SHP77 treated with DMSO at 0.1 percent for 48 hours (cell line): ENCODE results near the gene KCNMA1.

Source experiments
- DNase-seq: peaks from one replicate; lab custom pipeline; 2025; lab: John Stamatoyannopoulos, UW

Gene KCNMA1

GRCh38 chr10:77111611-77112550 is 525.7 kb downstream of the KCNMA1 start:
- no peak for DNase-seq

DNA sequence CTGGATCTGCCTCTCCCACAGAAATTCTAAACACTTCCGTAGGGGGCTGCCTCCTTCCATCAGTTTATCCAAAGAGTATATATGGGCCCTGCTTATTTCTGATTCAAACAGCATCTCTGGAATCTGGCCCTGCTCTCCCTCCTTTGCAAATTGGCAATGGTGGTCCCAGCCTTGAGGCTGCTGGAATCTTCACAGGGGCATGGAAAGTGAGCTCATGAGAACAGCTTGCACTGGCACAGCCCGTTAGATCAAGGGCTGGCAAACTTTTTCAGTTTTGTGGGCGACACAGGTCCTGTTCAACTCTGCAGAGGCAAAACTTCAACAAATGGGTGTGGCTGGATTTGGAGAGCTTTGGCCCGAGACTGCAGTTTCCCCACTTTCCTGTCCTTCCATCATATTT is 526.9 kb downstream of the KCNMA1 start:
- no peak for DNase-seq

DNA sequence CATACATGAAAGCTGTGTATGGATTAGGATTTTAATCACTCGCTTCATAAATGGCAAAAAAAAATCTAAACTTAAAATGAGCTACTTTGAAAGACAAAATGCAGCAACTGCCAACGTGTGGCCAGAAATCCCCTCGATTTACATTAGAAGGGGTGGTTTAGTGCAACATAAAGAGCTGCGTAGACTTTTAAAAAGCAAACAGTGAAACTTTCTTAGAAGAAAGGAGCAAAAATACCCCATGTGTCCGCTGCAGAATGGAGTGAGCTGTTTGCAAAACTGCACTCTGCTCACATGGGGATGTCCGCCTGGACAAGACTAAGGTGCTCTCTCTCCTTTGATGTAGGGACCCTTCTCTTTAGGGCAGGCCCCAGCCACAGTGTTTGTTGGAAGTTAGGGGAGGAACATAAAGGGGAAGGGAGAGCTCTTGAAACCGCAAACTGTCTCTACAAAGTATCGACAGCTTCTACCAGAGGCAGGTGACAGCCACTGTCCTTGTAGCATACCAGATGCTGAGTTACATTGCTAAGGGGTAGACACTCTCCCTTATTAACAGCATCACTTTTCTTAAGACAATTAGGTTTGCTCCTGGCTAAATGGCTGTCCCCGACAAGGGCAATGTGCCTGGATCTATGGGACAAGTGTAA is 528.1 kb downstream of the KCNMA1 start:
- DNase-seq = no peak

- DNase-seq = no peak
Measured at GRCh38 chr10:77106676-77107075, 530.9 kb downstream of the KCNMA1 start.

DNA sequence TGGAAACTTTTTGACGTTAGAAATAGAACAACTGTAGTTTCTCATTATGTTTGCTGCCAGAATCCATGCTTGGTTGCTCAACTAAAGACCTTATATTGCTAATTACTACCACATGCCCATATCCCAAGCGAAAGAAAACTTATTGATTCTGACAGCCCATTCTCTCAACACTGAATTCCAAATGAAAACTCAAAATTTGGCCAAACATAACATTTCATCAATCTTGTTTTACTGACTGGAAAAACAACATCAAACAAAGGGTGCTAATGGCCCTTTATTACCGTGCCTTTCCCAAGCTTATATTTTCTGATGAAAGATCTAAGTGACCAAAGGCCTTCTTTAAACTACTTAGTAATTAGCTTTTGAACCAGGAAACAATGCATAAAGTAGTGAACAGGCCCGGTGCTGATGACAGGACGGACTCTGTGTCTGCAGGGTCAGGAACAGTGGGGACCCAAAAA is 531.8 kb downstream of the KCNMA1 start:
- DNase-seq = no peak

- no peak for DNase-seq
Measured at GRCh38 chr10:77104459-77104980, 533.1 kb downstream of the KCNMA1 start.

- no peak for DNase-seq
Measured at GRCh38 chr10:77103213-77103612, 534.4 kb downstream of the KCNMA1 start.

DNA sequence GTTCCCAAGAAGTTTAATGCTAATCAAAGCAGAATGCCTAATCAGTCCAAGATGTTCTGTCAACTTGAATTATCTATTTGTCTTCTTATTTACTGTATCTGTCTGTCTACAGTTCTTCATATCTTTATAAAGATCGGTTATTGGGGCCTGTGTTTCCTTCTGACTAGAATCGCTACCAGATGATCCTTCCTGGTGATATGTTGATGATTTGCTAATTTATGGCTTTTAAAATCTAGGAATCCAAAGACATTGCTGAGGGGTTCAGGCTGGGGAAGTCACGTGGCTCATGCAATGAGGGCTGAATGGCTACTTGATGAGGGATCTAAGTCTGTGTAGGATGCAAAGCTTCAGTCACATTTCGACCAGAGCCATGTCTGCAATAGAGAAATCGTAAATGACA is 536.3 kb downstream of the KCNMA1 start:
- DNase-seq = no peak

DNA sequence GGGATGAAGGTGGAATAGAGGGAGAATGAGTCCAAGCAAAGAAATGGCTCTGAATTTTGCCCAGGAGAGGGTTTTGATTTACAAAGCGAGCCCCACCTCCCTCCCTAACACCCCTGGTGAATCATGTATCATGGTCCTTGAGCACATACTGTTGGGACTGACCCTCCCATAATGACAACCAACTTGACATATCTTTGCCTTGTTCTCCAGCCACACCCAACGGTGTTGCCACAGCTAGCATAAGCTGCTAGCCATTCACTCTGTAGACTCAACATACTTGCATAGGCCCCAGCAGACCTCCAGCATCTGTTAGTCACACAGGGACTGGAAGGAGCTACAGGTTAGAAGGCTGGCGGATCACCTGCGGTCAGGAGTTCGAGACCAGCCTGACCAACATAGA is 538.5 kb downstream of the KCNMA1 start:
- no peak for DNase-seq

GRCh38 chr10:77097625-77098024 is 540.0 kb downstream of the KCNMA1 start:
- no peak for DNase-seq

GRCh38 chr10:77093126-77093525 is 544.5 kb downstream of the KCNMA1 start:
- DNase-seq = no peak

DNA sequence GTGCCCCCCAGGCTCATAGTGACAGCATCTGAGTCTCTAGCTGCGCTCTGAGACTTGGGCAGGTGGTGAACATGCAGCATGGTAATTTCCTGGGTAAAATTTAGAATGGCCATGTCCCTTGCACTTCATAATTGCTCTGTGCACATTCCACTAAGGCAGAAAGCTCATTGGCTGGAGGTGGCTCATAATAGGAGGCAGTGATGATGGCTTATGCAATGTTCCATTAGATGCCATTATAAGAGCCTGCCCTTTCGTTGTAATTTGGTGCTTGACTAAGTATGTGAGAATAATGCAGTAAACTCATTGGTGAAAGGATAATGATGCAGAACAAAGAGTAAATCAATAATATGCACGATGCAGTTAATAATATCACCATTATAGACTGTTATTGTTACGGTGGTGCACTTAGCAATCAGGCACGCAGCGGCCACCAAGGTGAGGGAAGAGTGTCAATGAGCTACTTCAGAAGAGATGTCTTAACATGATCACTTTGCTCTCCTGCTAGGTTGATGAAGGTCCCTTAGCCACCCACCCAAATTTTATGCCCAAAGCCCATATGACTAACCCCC is 545.9 kb downstream of the KCNMA1 start:
- DNase-seq = no peak

DNA sequence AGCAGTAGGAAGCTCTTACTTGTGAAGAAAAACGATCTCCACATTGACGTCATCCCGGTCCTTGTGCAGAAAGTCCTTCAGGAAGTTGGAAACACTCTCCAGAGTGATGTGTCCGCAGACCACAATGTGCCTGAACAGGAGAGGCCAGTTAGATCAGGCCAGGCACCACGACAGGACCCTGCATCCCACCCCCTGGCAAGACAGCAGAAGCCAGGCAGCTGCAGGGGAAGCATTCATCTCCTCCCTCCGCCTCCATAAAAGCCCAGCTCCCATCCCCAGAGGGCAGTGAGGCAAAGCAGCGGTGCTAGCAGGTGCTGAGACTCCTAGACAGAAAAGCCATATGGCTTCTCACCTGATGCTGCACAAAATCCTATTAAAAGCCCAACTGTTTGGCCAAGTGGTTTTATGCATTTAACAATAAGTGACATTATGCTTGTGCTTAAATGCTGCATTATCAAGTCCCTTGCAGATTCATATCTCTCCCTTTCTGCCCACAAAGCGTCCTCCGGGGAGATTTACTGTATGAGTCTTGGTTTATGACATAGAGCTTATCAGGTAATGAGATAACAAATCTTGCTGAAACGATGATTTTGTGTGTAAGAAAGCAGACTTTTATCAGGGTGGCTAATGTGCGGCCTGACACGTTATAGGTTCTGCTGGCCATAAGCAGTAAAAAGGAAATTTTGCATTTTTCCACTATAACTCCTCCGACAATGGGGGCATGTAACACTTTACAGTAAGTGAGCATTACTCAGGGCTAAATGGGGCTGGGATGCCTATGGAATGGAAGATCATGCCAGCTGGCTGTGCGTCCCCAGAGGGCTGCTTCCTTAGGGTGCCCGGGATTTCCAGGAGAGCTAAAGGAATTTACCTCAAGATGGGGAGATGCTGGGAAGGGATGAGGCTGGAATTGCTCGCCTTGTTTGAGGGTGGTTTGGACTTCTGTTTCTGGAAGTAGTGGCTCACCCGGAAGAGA is 546.9 kb downstream of the KCNMA1 start:
- no peak for DNase-seq

DNA sequence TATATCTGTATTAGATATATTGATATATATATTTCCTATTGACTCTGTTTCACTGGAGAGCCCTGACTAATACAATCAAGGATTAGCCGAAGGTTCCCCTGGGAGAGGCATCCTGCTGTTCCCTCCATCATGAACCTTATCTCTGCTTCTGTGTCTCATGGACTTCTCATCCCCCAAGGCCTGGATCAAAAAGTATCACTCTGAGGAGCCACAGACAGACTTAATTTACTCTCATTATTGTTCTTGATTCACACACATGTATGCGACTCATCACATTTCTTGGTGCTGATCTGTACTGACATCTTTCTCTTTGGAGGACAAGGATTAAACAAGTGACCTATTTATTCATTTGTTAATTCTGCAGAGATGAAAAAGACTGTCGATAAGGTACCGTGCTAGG is 550.2 kb downstream of the KCNMA1 start:
- DNase-seq = no peak

GRCh38 chr10:77086081-77086480 is 551.5 kb downstream of the KCNMA1 start:
- DNase-seq = no peak

DNA sequence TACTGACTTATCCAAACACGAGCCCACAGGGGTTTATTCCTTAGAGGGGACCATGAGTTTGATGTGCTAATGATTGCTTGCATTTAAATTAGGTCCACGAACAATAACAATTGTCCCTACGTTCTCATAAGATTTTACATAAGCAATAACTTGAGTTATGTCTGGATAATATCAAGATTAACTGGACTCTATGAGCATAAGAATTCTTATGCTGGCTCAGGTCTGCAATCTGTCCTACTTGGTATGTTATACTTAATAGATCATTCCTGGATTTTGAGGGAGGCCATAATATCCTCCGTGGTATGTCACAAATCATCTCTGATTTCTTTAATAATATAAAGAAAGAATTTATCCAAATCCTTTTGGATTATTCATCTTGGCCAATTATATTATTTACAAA is 552.3 kb downstream of the KCNMA1 start:
- no peak for DNase-seq

DNA sequence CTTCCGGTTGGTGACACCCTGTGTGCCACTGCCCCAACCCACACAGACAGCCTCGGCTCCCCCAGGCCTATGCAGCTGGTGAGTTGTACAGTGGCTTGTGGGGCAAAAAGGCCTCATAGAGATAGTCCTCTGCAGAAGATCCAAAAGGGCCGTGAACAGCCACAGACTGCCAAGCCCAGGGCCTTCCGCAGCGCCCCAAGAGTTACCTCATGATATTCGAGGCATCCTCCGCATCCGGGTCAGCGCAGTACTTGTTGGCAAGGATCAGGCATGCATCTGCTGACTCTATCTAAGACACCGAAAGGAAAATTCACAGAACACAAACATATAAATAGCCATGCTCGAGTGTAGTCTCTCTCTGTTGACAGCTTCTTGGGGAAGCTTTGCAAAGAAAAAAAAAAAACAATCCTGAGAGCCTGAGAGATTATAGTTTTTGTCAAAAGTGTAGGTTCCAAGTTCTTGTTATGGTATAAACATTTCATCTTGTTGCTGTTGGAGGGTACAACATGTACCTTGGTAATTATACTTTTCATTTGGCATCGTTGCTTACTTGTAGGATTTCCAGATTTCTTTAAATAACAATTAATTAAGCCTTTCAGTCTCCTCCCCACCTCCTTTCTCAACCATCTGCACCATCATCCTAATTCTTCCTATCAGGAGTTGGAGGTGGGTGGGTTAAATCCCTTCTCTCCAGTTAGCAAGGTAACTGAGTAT is 553.0 kb downstream of the KCNMA1 start:
- no peak for DNase-seq

GRCh38 chr10:77082601-77083252 is 554.9 kb downstream of the KCNMA1 start:
- DNase-seq = no peak

- DNase-seq = no peak
Measured at GRCh38 chr10:77081481-77081891, 556.1 kb downstream of the KCNMA1 start.

DNA sequence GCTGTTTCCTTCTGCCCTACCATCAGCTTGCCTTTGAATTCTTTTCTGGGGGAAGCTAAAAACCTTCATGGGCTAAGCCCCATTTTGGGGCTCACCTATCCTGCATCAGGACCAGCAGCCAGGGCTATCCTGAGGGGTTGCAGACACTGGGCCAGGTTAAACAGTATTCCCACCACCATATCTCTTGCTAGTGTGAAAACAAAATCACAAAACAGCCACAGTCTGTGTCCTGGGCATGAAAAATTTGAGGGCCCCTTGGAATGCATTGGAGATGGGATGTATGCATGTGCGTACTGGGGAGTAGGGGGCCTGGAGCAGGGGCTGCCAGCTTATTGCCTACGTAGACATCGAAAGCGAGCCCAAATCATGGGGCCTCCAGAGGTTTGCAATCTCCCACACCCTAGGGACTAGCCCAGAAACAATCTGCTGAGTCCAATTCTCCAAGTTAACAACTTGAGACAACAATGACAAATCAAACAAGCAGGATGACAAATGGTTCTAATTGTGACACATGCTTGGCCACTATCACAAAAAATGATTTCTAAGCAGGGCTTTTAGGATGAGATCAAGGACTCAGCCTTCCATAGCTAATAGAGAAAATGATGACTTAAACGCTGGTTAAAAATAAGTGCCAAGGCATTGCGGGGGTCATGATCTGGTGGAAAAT is 557.1 kb downstream of the KCNMA1 start:
- no peak for DNase-seq
